HepG2 (cell line): ENCODE results near the gene ST6GALNAC4. TPM values are rescaled to one million over a fixed set of nuclear protein-coding genes. Genes with fewer than 3 reads are reported as not detected.

Experiments
- ATM ChIP-seq: fragments of 450-650 bp; IDR thresholded peaks from 2 replicates; pipeline ENCODE4 v1.7.1; 2017; ENCODE audit warnings: mild to moderate bottlenecking, borderline replicate concordance
- EHMT2 ChIP-seq: fragments of 200-600 bp; sonication (generic); IDR thresholded peaks from 2 replicates; pipeline ENCODE4 v1.7.0; 2017; ENCODE audit warnings: antibody characterized with exemption, low read depth, low read length, borderline replicate concordance
- FOXJ3 ChIP-seq: sonication (generic); formaldehyde crosslinking; IDR thresholded peaks from 2 replicates; pipeline ENCODE4 v1.4.0; 2020; ENCODE audit warnings: missing genetic modification reagents, mild to moderate bottlenecking, borderline replicate concordance
- FOXO1 ChIP-seq: sonication (generic); formaldehyde crosslinking; IDR thresholded peaks from 2 replicates; pipeline ENCODE4 v1.4.0; 2020; ENCODE audit warnings: missing genetic modification reagents
- GATAD2A ChIP-seq: IDR thresholded peaks from 2 replicates; pipeline ENCODE4 v1.6.1; 2016
- HIC2 ChIP-seq: sonication (generic); formaldehyde crosslinking; IDR thresholded peaks from 2 replicates; pipeline ENCODE4 v1.9.0; 2022; ENCODE audit warnings: low read depth, missing genetic modification reagents
- HOXA9 ChIP-seq: sonication (generic); formaldehyde crosslinking; IDR thresholded peaks from 2 replicates; pipeline ENCODE4 v1.8.1; 2022; ENCODE audit warnings: missing genetic modification reagents, mild to moderate bottlenecking, moderate library complexity, borderline replicate concordance
- LRRFIP1 ChIP-seq: sonication (generic); formaldehyde crosslinking; conservative IDR thresholded peaks from 2 replicates; pipeline ENCODE4 v1.4.0; 2020; ENCODE audit warnings: missing genetic modification reagents
- MIXL1 ChIP-seq: IDR thresholded peaks from 2 replicates; pipeline ENCODE4 v1.6.1; 2016
- MYPOP ChIP-seq: sonication (generic); formaldehyde crosslinking; IDR thresholded peaks from 2 replicates; pipeline ENCODE4 v1.8.1; 2023; ENCODE audit warnings: mild to moderate bottlenecking, moderate library complexity, missing genetic modification reagents
- PPARG ChIP-seq: conservative IDR thresholded peaks from 2 replicates; pipeline ENCODE4 v1.6.1; 2016; ENCODE audit warnings: missing biosample characterization, missing genetic modification reagents
- RBFOX2 ChIP-seq: fragments of 200-400 bp; formaldehyde crosslinking; IDR thresholded peaks from 2 replicates; pipeline ENCODE4 v1.6.1; 2017; ENCODE audit warnings: low read depth, mild to moderate bottlenecking, low read length
- STAT5B ChIP-seq: sonication (generic); formaldehyde crosslinking; IDR thresholded peaks from 2 replicates; pipeline ENCODE4 v1.4.0; 2020; ENCODE audit warnings: missing genetic modification reagents
- U2AF1 ChIP-seq: fragments of 200-400 bp; formaldehyde crosslinking; optimal IDR thresholded peaks from 2 replicates; pipeline ENCODE3; 2017; ENCODE audit warnings: mild to moderate bottlenecking, low read depth, low read length
- XBP1 ChIP-seq: sonication (generic); formaldehyde crosslinking; IDR thresholded peaks from 2 replicates; pipeline ENCODE4 v1.5.0; 2020; ENCODE audit warnings: missing genetic modification reagents
- ZFP1 ChIP-seq: IDR thresholded peaks from 2 replicates; pipeline ENCODE4 v1.6.1; 2016
- ZKSCAN5 ChIP-seq: sonication (generic); formaldehyde crosslinking; IDR thresholded peaks from 2 replicates; pipeline ENCODE4 v1.5.1; 2020; ENCODE audit warnings: mild to moderate bottlenecking, missing genetic modification reagents
- ZNF44 ChIP-seq: sonication (generic); formaldehyde crosslinking; IDR thresholded peaks from 2 replicates; pipeline ENCODE4 v1.5.1; 2020; ENCODE audit warnings: mild to moderate bottlenecking, missing genetic modification reagents
- ZNF446 ChIP-seq: sonication (generic); formaldehyde crosslinking; IDR thresholded peaks from 2 replicates; pipeline ENCODE4 v1.5.0; 2020; ENCODE audit warnings: mild to moderate bottlenecking, missing genetic modification reagents
- ZNF569 ChIP-seq: sonication (generic); formaldehyde crosslinking; IDR thresholded peaks from 2 replicates; pipeline ENCODE4 v1.5.0; 2020; ENCODE audit warnings: mild to moderate bottlenecking, missing genetic modification reagents, moderate library complexity, borderline replicate concordance
- ZSCAN21 ChIP-seq: sonication (generic); formaldehyde crosslinking; IDR thresholded peaks from 2 replicates; pipeline ENCODE4 v1.8.0; 2022; ENCODE audit warnings: mild to moderate bottlenecking, missing genetic modification reagents, moderate library complexity, borderline replicate concordance
- ZSCAN31 ChIP-seq: sonication (generic); formaldehyde crosslinking; IDR thresholded peaks from 2 replicates; pipeline ENCODE4 v1.5.0; 2020; ENCODE audit warnings: low read depth, mild to moderate bottlenecking, missing genetic modification reagents
- polyA plus RNA-seq, 8 experiments: library from polyadenylated mRNA; depleted of rRNA in 3 of 8; stranded (reverse) in 7 of 8; unstranded in 1 of 8; fragments of >200 nt; fragmentation: Illumina TruSeq in 4 of 8; extraction: Trizol in 4 of 8; gene quantifications; 2 replicates each; pipeline versions ENCODE4 v1.2.1 to v1.2.3, GENCODE V29; 2011 to 2016; ENCODE audit warnings: low read depth in 4 of 8, missing spikeins in 1 of 8, mixed read lengths in 1 of 8; ENCODE audit not compliant: insufficient read depth in 1 of 8
- total RNA-seq, 5 experiments: library from RNA; depleted of rRNA; stranded (reverse); fragments of >200 nt; fragmentation: Illumina TruSeq; extraction: Trizol; gene quantifications; 2 replicates each; pipeline ENCODE4 v1.2.3, GENCODE V29; 2016; ENCODE audit warnings: low read depth in 1 of 5
- TF ChIP-seq, protein P1 (sequence below): sonication (generic); formaldehyde crosslinking; IDR thresholded peaks from 2 replicates; pipeline ENCODE4 v1.4.0; 2020; ENCODE audit warnings: missing genetic modification reagents
- TF ChIP-seq, protein P2 (sequence below): sonication (generic); formaldehyde crosslinking; IDR thresholded peaks from 2 replicates; pipeline ENCODE4 v1.4.0; 2020; ENCODE audit warnings: missing genetic modification reagents; ENCODE audit errors: not compliant biosample characterization

ST6GALNAC4 gene
- total and polyA plus RNA-seq, 2 of the 13 experiments (the other 11 are each of a cell fraction or from before 2014, with no cell fraction given) = 18.8 to 27.7 TPM

GRCh38 chr9:127897193-127897692 lies 19.6 kb downstream of the ST6GALNAC4 start (continued):
- no peak for TF ChIP-seq U2AF1
- TF ChIP-seq PPARG (CRISPR knock-in tag) = peak; percentile 93
- TF ChIP-seq FOXO1 (CRISPR knock-in tag) = peak; percentile 91
- no peak for TF ChIP-seq FOXJ3 (CRISPR knock-in tag)
- TF ChIP-seq, protein P1, sequence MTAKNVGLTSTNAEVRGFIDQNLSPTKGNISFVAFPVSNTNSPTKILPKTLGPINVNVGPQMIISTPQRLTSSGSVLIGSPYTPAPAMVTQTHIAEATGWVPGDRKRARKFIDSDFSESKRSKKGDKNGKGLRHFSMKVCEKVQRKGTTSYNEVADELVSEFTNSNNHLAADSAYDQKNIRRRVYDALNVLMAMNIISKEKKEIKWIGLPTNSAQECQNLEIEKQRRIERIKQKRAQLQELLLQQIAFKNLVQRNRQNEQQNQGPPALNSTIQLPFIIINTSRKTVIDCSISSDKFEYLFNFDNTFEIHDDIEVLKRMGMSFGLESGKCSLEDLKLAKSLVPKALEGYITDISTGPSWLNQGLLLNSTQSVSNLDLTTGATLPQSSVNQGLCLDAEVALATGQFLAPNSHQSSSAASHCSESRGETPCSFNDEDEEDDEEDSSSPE (CRISPR knock-in tag) = no peak
- TF ChIP-seq STAT5B (CRISPR knock-in tag) = no peak
- no peak for TF ChIP-seq ZNF44 (CRISPR knock-in tag)
- TF ChIP-seq XBP1 (CRISPR knock-in tag) = no peak
- no peak for TF ChIP-seq HOXA9
- TF ChIP-seq HIC2 (CRISPR knock-in tag) = no peak
- TF ChIP-seq MYPOP = peak; percentile 29; the same call in 1 of the 2 replicates
- TF ChIP-seq MIXL1 (CRISPR knock-in tag) = peak; percentile 25; the same call in 1 of the 2 replicates
- no peak for TF ChIP-seq ZSCAN21 (CRISPR knock-in tag)
- no peak for TF ChIP-seq LRRFIP1
- TF ChIP-seq RBFOX2 = no peak
- TF ChIP-seq ZSCAN31 = no peak
- TF ChIP-seq ATM = no peak
- TF ChIP-seq ZNF569 (CRISPR knock-in tag) = no peak
- TF ChIP-seq EHMT2 = no peak
- peak; percentile 81; the same call in 1 of the 2 replicates for TF ChIP-seq GATAD2A (CRISPR knock-in tag)
- TF ChIP-seq ZKSCAN5 (CRISPR knock-in tag) = peak; percentile 57; the same call in 1 of the 2 replicates
- TF ChIP-seq ZNF446 (CRISPR knock-in tag) = no peak
- no peak for TF ChIP-seq ZFP1
- TF ChIP-seq, protein P2, sequence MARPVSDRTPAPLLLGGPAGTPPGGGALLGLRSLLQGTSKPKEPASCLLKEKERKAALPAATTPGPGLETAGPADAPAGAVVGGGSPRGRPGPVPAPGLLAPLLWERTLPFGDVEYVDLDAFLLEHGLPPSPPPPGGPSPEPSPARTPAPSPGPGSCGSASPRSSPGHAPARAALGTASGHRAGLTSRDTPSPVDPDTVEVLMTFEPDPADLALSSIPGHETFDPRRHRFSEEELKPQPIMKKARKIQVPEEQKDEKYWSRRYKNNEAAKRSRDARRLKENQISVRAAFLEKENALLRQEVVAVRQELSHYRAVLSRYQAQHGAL (CRISPR knock-in tag) = no peak
